Neural progenitor cell (in vitro differentiated cells): ENCODE results near the gene PTGER1. TPM values are rescaled to one million over a fixed set of nuclear protein-coding genes. Genes with fewer than 3 reads are reported as not detected.
A peak's percentile ranks its signal among the peaks of the same experiment; 100 is the strongest.

ENCODE experiments used
- DNase-seq: peaks from one replicate; pipeline ENCODE4 v3.0.0-alpha.2; 2016; ENCODE audit warnings: low spot score
- H2AFZ ChIP-seq: fragments of 200-600 bp; sonication (generic); replicated peaks from 2 replicates; pipeline ENCODE4 v1.6.1; 2016; ENCODE audit warnings: antibody characterized with exemption
- H3F3A ChIP-seq: fragments of 200-600 bp; sonication (generic); 2 replicates; pipeline ENCODE4 v1.6.1; 2016; ENCODE audit warnings: antibody characterized with exemption, low read depth
- H3K27ac ChIP-seq: fragments of 200-600 bp; sonication (generic); 2 replicates; pipeline ENCODE4 v1.5.1; 2016; ENCODE audit warnings: mild to moderate bottlenecking
- H3K27me3 ChIP-seq: fragments of 200-600 bp; sonication (generic); 2 replicates; pipeline ENCODE4 v1.6.1; 2016; ENCODE audit warnings: mild to moderate bottlenecking, moderate library complexity
- H3K36me3 ChIP-seq: fragments of 200-600 bp; sonication (generic); 2 replicates; pipeline ENCODE4 v1.5.1; 2016
- H3K4me1 ChIP-seq: fragments of 200-600 bp; sonication (generic); 2 replicates; pipeline ENCODE4 v1.6.1; 2016; ENCODE audit warnings: mixed run types
- H3K4me2 ChIP-seq: fragments of 200-600 bp; sonication (generic); 2 replicates; pipeline ENCODE4 v1.6.1; 2016
- H3K4me3 ChIP-seq: fragments of 200-600 bp; sonication (generic); 2 replicates; pipeline ENCODE4 v1.5.1; 2016
- H3K79me2 ChIP-seq: fragments of 200-600 bp; sonication (generic); 2 replicates; pipeline ENCODE4 v1.6.1; 2016; ENCODE audit warnings: low read depth
- H3K9ac ChIP-seq: fragments of 200-600 bp; sonication (generic); 2 replicates; pipeline ENCODE4 v1.6.1; 2016
- H3K9me3 ChIP-seq: fragments of 200-600 bp; sonication (generic); 2 replicates; pipeline ENCODE4 v1.5.1; 2016; ENCODE audit warnings: low read depth
- H4K20me1 ChIP-seq: fragments of 200-600 bp; sonication (generic); 2 replicates; pipeline ENCODE4 v1.6.1; 2016; ENCODE audit warnings: low read depth
- H3K27ac Mint-ChIP-seq: 3 replicates; pipeline ENCODE4 v1.8.0; 2021; ENCODE audit warnings: mixed read lengths
- H3K27me3 Mint-ChIP-seq: 2 replicates; pipeline ENCODE4 v1.8.0; 2022; ENCODE audit warnings: low read depth, mild to moderate bottlenecking, inconsistent platforms, moderate library complexity, mixed read lengths; ENCODE audit not compliant: insufficient read depth
- H3K36me3 Mint-ChIP-seq: 3 replicates; pipeline ENCODE4 v1.8.0; 2021; ENCODE audit warnings: mixed read lengths
- H3K4me1 Mint-ChIP-seq: 3 replicates; pipeline ENCODE4 v1.8.0; 2021; ENCODE audit warnings: mixed read lengths
- H3K4me3 Mint-ChIP-seq: 3 replicates; pipeline ENCODE4 v1.8.0; 2021; ENCODE audit warnings: mild to moderate bottlenecking, moderate library complexity, mixed read lengths
- H3K9me3 Mint-ChIP-seq: 3 replicates; pipeline ENCODE4 v1.8.0; 2020; ENCODE audit warnings: mixed read lengths
- CTCF ChIP-seq: fragments of 200-600 bp; sonication (generic); IDR thresholded peaks from 2 replicates; pipeline ENCODE4 v1.5.1; 2017; ENCODE audit warnings: antibody characterized with exemption, mild to moderate bottlenecking
- EZH2 ChIP-seq: fragments of 200-600 bp; sonication (generic); IDR thresholded peaks from 2 replicates; pipeline ENCODE4 v1.6.1; 2017; ENCODE audit warnings: antibody characterized with exemption, mild to moderate bottlenecking, moderate library complexity
- EZH2phosphoT487 ChIP-seq: fragments of 200-600 bp; sonication (generic); IDR thresholded peaks from 2 replicates; pipeline ENCODE4 v1.6.1; 2017; ENCODE audit warnings: antibody characterized with exemption
- total RNA-seq: library from RNA; depleted of rRNA; stranded (reverse); fragments of >200 nt; gene quantifications from 2 replicates; pipeline ENCODE4 v1.2.3, GENCODE V29; 2015; ENCODE audit warnings: low replicate concordance

PTGER1 gene
- total RNA-seq, 1 donor from 2014 or later: not detected

- peak overlapping the region; percentile 44 for H3K27ac Mint-ChIP-seq
Observed at GRCh38 chr19:14519245-14519859, 44.2 kb upstream of the PTGER1 start.

GRCh38 chr19:14517840-14518505, 42.8 kb upstream of the PTGER1 start, which contains the start of gene DNAJB1:
Gene DNAJB1, minus strand, starts transcription at chr19:14518397. Its CDS starts 48 bp downstream, at chr19:14518349.
- no peaks in the 10 kb centered on the region for H3K27me3 ChIP-seq
- H4K20me1 ChIP-seq: peaks cover 35% of the 10 kb centered on the region
- Mint-ChIP-seq H3K36me3 (peaks cover 26% of the 10 kb centered on the region), H3K4me1 (peaks cover 43% of the 10 kb centered on the region), H3K4me3 (peak within 1 kb of the TSS; percentile 95), H3K9me3 (no peaks in the 10 kb centered on the region), H3K27me3 (peaks cover 14% of the 10 kb centered on the region), H3K27ac (peak within 1 kb of the TSS; percentile 94)
- peaks cover 36% of the 10 kb centered on the region for H3K79me2 ChIP-seq
- peak within 1 kb of the TSS; percentile 99 for H3K4me3 ChIP-seq
- H3K36me3 ChIP-seq: no peaks in the 10 kb centered on the region
- H3K27ac ChIP-seq: peak within 1 kb of the TSS; percentile 86
- peak within 1 kb of the TSS; percentile 99 for H3K4me2 ChIP-seq
- H3K4me1 ChIP-seq: peaks cover 5% of the 10 kb centered on the region
- TF ChIP-seq EZH2phosphoT487: no peak
- no peak for TF ChIP-seq CTCF
- no peak for TF ChIP-seq EZH2
- DNase-seq: peak; percentile 79
- H3K9me3 ChIP-seq: no peaks in the 10 kb centered on the region
- peak within 1 kb of the TSS; percentile 88 for H2AFZ ChIP-seq
- peak within 1 kb of the TSS; percentile 91 for H3K9ac ChIP-seq
- peaks cover 44% of the 10 kb centered on the region for H3F3A ChIP-seq

More at GRCh38 chr19:14519245-14519859, 44.2 kb upstream of the PTGER1 start:
- peaks cover 36% of the 10 kb centered on the region for H3K79me2 ChIP-seq
- H3K4me3 ChIP-seq: no peak overlapping the region
- H3K36me3 ChIP-seq: no peaks in the 10 kb centered on the region
- H4K20me1 ChIP-seq: peaks cover 31% of the 10 kb centered on the region
- no peak overlapping the region for H2AFZ ChIP-seq
- Mint-ChIP-seq H3K36me3 (peaks cover 22% of the 10 kb centered on the region), H3K4me1 (peaks cover 43% of the 10 kb centered on the region), H3K9me3 (no peaks in the 10 kb centered on the region), H3K4me3 (peak overlapping the region; percentile 95), H3K27me3 (peaks cover 13% of the 10 kb centered on the region)
- H3K27ac ChIP-seq: no peak overlapping the region
- H3K9me3 ChIP-seq: no peaks in the 10 kb centered on the region
- H3K4me1 ChIP-seq: peaks cover 5% of the 10 kb centered on the region
- peaks cover 31% of the 10 kb centered on the region for H3F3A ChIP-seq
- TF ChIP-seq CTCF (no peak), EZH2phosphoT487 (no peak), EZH2 (no peak)
- no peak overlapping the region for H3K9ac ChIP-seq
- H3K4me2 ChIP-seq: peak overlapping the region; percentile 75
- no peaks in the 10 kb centered on the region for H3K27me3 ChIP-seq
- no peak for DNase-seq

- peak overlapping the region; percentile 69 for H2AFZ ChIP-seq
- H3F3A ChIP-seq: peaks cover 47% of the 10 kb centered on the region
- no peaks in the 10 kb centered on the region for H3K9me3 ChIP-seq
- peaks cover 11% of the 10 kb centered on the region for H3K27me3 Mint-ChIP-seq
- peak overlapping the region; percentile 99 for H3K4me3 ChIP-seq
- no peak overlapping the region for H3K27ac ChIP-seq
- H3K9me3 Mint-ChIP-seq: no peaks in the 10 kb centered on the region
- H3K4me2 ChIP-seq: peak overlapping the region; percentile 99
- TF ChIP-seq EZH2phosphoT487: no peak
- TF ChIP-seq CTCF: no peak
- no peak for TF ChIP-seq EZH2
- H3K4me1 ChIP-seq: peaks cover 5% of the 10 kb centered on the region
- peak overlapping the region; percentile 90 for H3K4me3 Mint-ChIP-seq
- peaks cover 35% of the 10 kb centered on the region for H4K20me1 ChIP-seq
- H3K79me2 ChIP-seq: peaks cover 36% of the 10 kb centered on the region
- no peaks in the 10 kb centered on the region for H3K36me3 ChIP-seq
- peak overlapping the region; percentile 91 for H3K9ac ChIP-seq
- no peak for DNase-seq
- peaks cover 26% of the 10 kb centered on the region for H3K36me3 Mint-ChIP-seq
- H3K4me1 Mint-ChIP-seq: peaks cover 39% of the 10 kb centered on the region
- H3K27ac Mint-ChIP-seq: no peak overlapping the region
- no peaks in the 10 kb centered on the region for H3K27me3 ChIP-seq
Observed at GRCh38 chr19:14517446-14517839, 42.3 kb upstream of the PTGER1 start.
